ENCODE measurements around the gene NR2F1.

Gene NR2F1

GRCh38 chr5:93591323-93591945 lies 8.4 kb downstream of the NR2F1 start:
- DNase-seq = no peak

GRCh38 chr5:93592883-93593282 lies 9.9 kb downstream of the NR2F1 start:
- DNase-seq = no peak

GRCh38 chr5:93593476-93594131 lies 10.6 kb downstream of the NR2F1 start:
- DNase-seq = no peak

- DNase-seq = no peak
Measured at GRCh38 chr5:93594591-93595419, 11.8 kb downstream of the NR2F1 start.

- no peak for DNase-seq
Measured at GRCh38 chr5:93595420-93596147, 12.6 kb downstream of the NR2F1 start.

- no peak for DNase-seq
Measured at GRCh38 chr5:93596310-93596675, 13.3 kb downstream of the NR2F1 start.

GRCh38 chr5:93596676-93597490 lies 13.9 kb downstream of the NR2F1 start:
- DNase-seq = no peak

- DNase-seq = no peak
Measured at GRCh38 chr5:93598091-93599000, 15.3 kb downstream of the NR2F1 start.

- DNase-seq = no peak
Measured at GRCh38 chr5:93599001-93599379, 16.0 kb downstream of the NR2F1 start.

GRCh38 chr5:93599399-93600120 lies 16.5 kb downstream of the NR2F1 start:
- no peak for DNase-seq

- no peak for DNase-seq
Measured at GRCh38 chr5:93600409-93601070, 17.5 kb downstream of the NR2F1 start.

- no peak for DNase-seq
Measured at GRCh38 chr5:93601071-93601801, 18.2 kb downstream of the NR2F1 start.

- DNase-seq = no peak
Measured at GRCh38 chr5:93601802-93602155, 18.8 kb downstream of the NR2F1 start.

- DNase-seq = no peak
Measured at GRCh38 chr5:93602241-93603077, 19.4 kb downstream of the NR2F1 start.

- DNase-seq = no peak
Measured at GRCh38 chr5:93603078-93603792, 20.2 kb downstream of the NR2F1 start.

- no peak for DNase-seq
Measured at GRCh38 chr5:93603793-93604643, 21.0 kb downstream of the NR2F1 start.
